Measurements from ENCODE around the gene PRSS58.
A peak's percentile ranks its signal among the peaks of the same experiment; 100 is the strongest.

The PRSS58 gene, protein sequence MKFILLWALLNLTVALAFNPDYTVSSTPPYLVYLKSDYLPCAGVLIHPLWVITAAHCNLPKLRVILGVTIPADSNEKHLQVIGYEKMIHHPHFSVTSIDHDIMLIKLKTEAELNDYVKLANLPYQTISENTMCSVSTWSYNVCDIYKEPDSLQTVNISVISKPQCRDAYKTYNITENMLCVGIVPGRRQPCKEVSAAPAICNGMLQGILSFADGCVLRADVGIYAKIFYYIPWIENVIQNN

DNA sequence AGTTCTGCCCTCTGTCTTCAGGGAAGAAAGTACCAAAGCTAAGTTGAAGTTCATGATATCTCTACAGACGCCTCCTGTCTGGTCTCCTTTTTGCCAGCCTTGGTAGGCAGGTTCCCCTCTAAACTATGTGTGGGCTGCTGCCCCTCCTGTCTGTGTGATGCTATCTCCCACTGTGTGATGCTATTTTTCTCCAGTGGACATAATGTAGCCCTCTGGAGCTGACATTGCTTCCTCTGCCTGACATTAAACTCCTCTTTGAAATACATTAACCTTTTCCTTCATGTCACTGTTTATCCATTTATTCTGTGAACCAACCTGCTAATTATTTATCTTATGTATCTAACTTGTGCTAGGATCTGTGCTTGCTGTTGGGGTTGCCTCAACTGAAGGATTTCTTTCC lies at the start of gene PRSS58:
PRSS58 (minus strand) TSS at position 101 of the 400 bp plus-strand sequence. CDS start 351 bp downstream, outside the sequence.
- TF ChIP-seq, protein P1, sequence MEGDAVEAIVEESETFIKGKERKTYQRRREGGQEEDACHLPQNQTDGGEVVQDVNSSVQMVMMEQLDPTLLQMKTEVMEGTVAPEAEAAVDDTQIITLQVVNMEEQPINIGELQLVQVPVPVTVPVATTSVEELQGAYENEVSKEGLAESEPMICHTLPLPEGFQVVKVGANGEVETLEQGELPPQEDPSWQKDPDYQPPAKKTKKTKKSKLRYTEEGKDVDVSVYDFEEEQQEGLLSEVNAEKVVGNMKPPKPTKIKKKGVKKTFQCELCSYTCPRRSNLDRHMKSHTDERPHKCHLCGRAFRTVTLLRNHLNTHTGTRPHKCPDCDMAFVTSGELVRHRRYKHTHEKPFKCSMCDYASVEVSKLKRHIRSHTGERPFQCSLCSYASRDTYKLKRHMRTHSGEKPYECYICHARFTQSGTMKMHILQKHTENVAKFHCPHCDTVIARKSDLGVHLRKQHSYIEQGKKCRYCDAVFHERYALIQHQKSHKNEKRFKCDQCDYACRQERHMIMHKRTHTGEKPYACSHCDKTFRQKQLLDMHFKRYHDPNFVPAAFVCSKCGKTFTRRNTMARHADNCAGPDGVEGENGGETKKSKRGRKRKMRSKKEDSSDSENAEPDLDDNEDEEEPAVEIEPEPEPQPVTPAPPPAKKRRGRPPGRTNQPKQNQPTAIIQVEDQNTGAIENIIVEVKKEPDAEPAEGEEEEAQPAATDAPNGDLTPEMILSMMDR (IDR thresholded peaks at IDR 0.05; ENCODE audit: insufficient read depth, low read depth, low read length, missing control alignments) = no peak
- no peak within 1 kb of the TSS for H3K4me3 ChIP-seq (ENCODE audit: low read length)
- DNase-seq (ENCODE audit: low read depth) = no peak

- no peak for DNase-seq (ENCODE audit: low read depth)
- TF ChIP-seq, protein P1 (IDR thresholded peaks at IDR 0.05; ENCODE audit: insufficient read depth, low read depth, low read length, missing control alignments) = no peak
- H3K4me3 ChIP-seq (ENCODE audit: low read length) = no peak overlapping the region
These were observed 49.5 kb upstream of the PRSS58 start for GRCh38 chr7:142307246-142307900.

- DNase-seq (ENCODE audit: low read depth) = peak; percentile 22
- TF ChIP-seq, protein P1 (IDR thresholded peaks at IDR 0.05; ENCODE audit: insufficient read depth, low read depth, low read length, missing control alignments) = peak; percentile 28
These were observed 45.8 kb upstream of the PRSS58 start for GRCh38 chr7:142303650-142304049.

DNA sequence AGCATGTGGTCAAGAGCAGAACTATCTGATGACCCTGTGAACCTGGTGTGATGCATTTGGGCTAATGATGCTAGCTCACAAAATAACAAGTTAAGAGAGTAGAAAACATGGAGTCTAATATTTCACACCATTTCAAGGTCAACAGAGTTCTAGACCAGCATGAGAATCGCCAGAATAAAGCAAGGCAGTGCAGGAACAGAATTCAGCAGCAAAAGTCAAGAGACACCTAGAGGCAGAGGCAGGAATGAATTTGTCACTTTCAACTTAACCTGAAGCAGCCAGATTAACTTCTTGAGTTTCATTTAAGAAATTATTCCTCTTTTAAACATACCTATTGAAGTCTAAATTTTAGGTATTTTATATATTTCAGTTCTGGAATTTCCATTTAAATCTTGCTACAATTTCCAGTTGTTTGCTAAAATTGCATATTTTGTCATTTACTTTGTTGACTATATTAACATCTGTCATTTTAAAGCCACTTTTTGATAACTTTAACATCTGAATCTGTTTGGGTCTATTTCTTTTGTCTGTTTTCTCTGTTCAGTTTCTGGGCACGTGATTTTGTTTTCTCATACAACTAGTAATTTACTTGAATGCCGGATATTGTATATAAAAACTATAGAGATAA lies 44.2 kb upstream of the PRSS58 start:
- peak; percentile 39 for DNase-seq (ENCODE audit: low read depth)
- H3K4me3 ChIP-seq (ENCODE audit: low read length) = no peak overlapping the region
- TF ChIP-seq, protein P1 (IDR thresholded peaks at IDR 0.05; ENCODE audit: insufficient read depth, low read depth, low read length, missing control alignments) = peak; percentile 70

More at GRCh38 chr7:142303650-142304049, 45.8 kb upstream of the PRSS58 start:
- no peak overlapping the region for H3K4me3 ChIP-seq (ENCODE audit: low read length)

- no peak overlapping the region for H3K4me3 ChIP-seq (ENCODE audit: low read length)
- DNase-seq (ENCODE audit: low read depth) = no peak
- TF ChIP-seq, protein P1 (IDR thresholded peaks at IDR 0.05; ENCODE audit: insufficient read depth, low read depth, low read length, missing control alignments) = no peak
These were observed 43.4 kb upstream of the PRSS58 start for GRCh38 chr7:142301299-142301698.

DNA sequence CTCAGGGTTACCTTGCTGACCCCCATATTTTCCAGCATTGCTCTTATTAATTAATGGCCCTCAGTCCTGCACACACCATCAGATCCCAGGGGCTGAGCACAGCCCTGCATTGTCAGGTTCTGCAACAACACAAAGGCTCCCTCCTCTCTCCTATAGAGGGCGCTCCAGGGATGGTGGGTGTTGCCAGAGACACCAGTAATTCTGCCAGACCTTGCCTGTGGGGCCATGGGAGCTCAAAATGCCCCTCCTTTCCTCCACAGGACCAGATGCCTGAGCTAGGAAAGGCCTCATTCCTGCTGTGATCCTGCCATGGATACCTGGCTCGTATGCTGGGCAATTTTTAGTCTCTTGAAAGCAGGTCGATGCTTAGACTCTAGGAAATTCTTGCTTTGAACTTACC lies 42.8 kb upstream of the PRSS58 start:
- DNase-seq (ENCODE audit: low read depth) = no peak
- no peak overlapping the region for H3K4me3 ChIP-seq (ENCODE audit: low read length)
- TF ChIP-seq, protein P1 (IDR thresholded peaks at IDR 0.05; ENCODE audit: insufficient read depth, low read depth, low read length, missing control alignments) = peak; percentile 6
